ENCODE data around the gene POC1B. TPM values are rescaled to one million over a fixed set of nuclear protein-coding genes. Genes with fewer than 3 reads are reported as not detected.

The POC1B gene
- polyA plus RNA-seq, 4 donors, result 17.8 to 24.4 (median 22.5) TPM

DNA sequence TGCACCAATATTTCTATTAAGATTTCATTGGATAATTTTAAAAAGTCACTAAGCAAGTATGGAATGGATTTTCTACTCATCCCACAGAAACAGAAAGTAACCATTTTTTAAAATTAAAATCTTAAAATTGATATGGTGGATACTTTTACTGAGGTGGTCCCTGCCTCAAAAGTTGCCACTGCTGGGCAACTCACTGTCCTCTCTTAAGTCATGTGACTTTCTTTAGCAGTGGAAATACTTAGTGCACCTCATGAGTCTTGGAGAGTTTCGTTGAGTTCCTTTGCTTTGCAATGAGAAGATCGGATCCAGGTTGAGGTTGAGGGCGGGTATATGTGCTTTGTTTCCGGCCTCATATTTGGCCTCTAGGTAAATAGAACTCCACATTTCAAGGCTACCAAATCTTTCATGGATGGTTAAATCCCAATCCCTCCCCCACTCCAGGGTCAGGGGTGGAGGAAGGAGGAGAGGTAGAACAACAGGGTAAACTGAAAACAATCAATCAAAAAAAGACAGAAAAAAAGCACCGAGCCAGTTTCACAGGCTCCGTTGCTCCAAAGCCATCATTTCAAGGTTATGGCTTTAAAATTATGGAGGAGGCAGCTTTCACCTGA is 134.0 kb downstream of the POC1B start:
- DNase-seq (ENCODE audit: low read depth in 4 of 4, low spot score in 2 of 4), result no peak

DNA sequence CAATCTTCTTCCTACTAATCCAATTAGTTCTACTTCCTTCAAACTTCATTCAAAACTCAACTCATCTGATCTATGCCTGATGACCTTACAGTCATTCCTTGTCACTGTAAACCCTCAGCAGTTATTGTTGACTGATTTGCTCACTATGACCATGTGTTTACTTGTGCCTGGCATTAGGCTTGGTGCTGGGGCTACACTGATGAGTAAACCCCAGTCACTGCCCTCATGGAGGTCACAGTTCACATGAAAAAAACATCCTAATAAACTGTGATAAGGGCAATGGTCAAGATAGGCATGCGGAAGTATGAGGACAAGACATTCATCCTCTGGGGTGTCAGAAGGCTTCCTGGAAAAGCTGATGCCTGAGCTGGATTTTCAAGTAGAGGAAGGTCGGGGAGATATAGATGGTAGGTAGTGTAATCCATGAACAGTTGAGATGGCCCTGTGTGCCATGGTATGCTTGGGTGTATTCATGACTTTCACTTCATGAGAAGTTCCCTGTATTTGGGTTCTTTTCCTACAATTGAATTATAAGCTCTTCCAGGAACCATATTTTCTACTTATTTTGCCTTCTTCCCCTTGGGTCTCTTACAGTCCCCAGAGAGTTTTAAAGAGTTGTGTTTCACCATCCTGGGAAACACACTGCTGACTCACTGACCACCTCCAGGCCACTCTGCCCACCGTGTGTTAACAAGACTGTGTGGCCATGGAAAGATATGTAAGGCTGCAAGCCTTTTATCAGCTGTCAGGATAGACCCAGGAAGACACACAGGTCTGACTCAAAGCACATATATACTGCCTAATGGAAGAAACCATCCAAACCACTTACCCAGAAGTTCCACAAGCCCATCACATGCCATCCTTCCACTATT is 134.8 kb downstream of the POC1B start:
- DNase-seq (ENCODE audit: low read depth in 4 of 4, low spot score in 2 of 4), result no peak

DNA sequence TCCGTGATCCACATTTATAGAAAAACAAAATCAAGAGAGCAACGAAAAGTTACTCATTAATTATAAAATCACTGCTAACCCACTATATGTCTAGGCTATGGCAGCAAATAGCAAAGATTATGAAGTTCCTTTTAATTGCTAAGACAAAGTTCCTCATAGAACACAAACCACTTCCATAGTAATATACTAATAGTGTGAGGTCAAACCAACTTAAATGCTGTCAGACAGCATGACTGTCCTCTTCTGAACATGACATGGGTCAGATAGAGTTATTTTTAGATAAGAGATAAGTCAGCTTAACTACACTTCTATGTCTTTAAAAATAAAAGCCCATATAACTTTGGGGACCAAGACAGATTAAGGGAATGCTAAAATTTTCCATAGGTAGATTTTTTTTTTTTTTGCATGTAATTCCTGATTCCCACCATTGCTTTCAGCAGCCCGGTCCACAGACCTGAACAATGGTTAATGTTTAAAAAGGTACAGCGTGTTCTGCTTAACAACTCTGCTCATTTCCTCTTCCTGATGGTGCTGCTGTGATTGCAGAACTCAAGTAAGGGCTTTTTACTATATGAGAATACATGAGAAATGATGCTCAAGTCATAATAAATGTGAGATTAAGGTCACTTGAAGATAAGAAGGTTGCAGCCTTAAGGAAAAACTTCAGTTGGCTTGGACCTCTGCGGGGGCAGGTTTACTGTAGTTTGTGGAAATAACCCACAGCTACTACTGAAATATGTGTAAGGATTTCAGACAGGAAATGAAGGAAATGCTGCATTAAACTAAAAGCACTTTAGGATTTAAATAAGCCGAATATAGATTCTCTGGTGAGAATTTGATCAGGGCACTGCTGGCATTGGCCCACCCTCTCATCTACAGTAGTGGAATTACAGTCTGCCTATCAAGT is 135.8 kb downstream of the POC1B start:
- no peak for DNase-seq (ENCODE audit: low read depth in 4 of 4, low spot score in 2 of 4)

DNA sequence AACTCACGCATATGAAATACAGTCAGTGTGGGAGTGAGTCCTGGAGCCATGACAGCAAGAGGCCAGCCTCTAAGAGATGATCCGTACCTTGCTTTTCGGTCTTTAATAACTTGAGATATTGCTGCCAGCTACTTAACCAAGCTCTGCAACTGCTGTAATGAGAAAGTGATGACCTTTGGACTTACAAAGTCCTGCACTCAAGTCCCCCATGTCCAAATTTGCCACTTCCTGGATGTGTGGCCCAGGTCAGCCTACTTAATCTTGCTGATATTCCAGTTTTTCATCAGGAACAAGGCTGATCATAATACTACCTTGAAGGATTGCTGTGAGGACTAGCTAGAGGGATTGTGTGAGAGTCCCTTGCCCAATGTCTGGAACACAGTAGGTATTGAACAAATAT is 139.7 kb downstream of the POC1B start:
- no peak for DNase-seq (ENCODE audit: low read depth in 4 of 4, low spot score in 2 of 4)

DNA sequence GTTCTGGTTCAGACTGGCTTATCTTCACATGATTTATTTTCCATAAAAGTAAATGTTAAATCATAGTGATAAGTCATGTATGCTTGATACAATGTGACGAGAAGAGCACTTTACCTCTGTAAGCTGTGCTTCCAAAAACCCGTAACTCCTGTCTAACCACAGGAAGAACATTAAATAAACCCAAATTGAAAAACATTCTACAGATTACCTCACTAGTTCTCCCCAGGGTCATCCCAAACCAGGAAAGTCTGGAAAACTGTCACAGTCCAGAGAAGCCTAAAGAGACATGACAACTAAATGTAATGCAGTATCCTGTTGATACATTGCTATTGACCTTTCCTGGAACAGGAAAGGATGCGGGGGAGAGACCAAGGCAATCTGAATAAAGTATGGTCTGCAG is 141.0 kb downstream of the POC1B start:
- no peak for DNase-seq (ENCODE audit: low read depth in 4 of 4, low spot score in 2 of 4)

DNA sequence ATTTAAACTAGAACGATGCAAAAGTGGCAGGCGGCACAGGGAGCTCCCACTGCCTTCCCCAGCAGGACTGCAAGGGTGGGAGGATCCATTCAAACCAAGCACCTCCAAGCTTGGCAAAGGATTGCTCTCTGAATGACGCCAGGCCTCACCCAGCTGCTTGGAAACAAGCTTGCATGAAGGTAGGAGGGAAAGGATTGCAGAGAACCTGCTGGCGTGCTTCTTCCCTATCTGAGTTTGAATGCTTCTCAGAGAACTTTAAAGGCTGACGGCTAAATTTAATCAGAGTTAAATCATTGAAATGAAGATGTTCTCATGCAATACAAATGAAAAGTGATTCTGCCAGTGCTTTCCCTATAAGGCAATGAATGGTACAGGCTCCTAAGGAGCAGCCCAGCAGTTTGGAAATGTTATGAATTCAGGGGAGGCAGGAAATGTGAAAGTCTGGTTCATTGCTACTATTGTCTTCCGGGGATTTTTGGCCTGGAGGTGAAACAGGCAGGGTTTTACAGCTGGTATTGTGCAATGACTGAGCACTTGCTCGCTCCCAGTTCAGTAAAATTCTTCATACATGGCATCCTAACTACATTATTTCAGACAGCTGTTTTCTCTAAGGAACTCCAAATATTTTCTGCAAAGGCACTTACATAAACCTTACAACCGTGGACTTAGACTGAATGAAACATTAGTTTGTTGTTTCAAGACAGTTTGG is 141.6 kb downstream of the POC1B start:
- DNase-seq (ENCODE audit: low read depth in 4 of 4, low spot score in 2 of 4), result no peak

DNA sequence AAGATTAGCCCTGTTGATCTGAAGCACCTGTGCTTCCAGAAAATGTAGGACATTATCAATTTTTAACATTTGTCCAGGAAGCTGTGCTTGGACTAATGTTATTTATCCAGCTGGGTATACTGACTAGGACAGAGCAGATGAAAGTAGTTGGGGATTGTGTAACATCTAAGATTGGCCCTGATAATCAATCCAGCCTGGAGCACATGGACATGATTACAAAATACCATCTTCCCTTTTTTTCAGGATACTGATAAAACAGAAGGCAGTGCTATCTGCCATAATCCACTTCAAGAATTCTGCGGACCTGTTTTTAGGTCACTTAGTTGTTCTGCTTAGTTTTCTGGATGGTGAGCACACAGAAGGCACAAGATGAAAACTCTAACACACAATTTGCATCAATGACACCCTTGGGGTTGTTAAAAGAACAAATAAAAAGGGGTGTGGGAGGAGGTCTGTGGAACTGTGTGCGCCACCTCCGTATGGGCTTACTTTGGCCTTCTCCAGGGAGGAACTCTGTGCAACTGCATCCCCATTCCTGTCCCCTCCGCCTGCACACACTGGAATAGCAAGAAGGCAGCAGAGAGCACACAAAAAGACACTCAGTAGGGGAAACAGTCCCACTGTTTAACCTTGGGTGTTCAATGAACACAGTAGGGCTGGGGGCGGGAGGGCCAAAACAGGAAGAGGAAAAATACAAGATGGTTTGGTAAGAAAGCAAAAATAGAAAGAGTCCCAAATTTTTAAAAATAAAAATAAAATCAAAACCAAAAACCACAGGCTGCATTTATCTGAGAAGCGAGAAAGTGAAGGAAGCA is 142.4 kb downstream of the POC1B start:
- DNase-seq (ENCODE audit: low read depth in 4 of 4, low spot score in 2 of 4), result no peak

DNA sequence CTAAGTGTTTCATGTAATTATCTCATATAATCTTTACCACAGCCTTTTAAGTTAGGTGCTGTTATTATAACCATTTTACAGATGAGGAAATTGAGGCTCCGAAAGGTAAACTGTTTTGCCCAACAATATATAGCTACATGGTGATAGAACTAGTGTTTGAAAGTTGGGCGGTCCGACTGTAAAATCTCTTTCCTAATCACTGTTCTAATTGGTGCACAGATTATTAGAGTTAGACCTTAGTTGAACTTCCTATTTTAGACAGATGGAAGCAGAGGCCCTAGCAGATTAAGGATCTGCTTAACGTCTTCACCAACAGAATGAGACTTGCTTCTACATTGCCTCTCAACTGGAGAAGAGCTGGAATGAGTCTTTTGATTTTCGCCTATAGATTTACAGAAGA is 143.5 kb downstream of the POC1B start:
- no peak for DNase-seq (ENCODE audit: low read depth in 4 of 4, low spot score in 2 of 4)

DNA sequence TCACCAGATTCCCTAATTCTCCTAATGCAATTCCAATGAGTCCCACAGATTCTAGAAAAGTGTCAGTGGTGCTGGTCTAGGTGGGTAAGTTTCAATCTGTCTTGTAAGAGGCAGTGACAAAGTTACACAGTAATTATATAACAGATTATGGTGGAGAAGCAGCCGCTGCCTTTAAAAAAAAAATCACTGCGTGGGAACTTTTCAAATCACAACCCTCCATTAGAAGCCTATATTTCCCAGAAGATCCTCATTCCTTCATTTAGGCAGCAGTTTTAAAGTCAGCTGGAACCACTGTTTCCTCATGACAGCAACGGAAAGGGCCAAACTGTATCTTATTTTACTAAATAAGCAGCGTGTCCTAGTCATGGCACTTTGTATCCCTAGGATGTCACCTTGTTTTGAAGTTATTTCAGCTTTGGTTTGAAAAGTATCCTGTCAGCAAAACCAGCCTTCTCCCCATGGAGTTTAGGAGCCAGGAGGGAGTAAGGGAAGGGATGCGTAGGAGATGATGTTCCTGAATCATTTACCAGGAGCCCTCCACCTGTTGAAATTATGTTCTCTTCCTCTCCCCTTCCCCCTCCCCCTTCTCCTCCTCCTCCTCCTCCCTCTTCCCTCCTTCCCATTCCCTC is 145.9 kb downstream of the POC1B start:
- no peak for DNase-seq (ENCODE audit: low read depth in 4 of 4, low spot score in 2 of 4)

DNA sequence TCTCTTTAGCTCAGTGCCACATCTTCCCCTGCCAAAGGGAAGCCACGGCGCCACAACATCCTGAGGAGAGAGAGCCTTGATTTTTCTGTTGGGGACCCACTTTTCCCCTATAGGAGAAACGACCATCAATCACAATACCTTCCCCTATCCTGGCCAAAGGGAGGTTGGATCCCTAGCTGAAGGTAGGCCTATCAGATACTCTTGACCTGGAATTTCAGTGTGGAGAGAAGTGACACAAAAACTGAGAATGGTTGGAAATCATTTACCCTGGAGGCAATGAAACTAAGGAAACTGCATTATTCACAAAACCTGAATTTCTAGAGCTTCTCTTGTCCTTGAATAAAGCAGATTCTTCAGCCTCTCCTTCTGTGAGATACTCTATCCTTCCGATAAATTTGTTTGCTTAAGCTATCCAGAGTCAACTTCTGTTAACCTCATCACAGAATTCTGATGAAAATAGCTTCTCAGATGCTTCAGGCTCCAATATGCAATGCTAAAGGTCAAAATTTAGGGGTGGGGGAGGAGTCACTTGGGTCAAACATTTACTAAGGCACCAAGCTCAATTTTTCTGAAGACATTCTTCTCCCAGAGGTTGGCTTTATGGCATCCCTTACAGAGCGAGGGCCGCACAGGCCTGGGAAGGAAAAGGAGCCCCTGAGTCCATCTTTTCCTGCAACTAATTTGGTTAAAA is 146.6 kb downstream of the POC1B start:
- no peak for DNase-seq (ENCODE audit: low read depth in 4 of 4, low spot score in 2 of 4)

DNA sequence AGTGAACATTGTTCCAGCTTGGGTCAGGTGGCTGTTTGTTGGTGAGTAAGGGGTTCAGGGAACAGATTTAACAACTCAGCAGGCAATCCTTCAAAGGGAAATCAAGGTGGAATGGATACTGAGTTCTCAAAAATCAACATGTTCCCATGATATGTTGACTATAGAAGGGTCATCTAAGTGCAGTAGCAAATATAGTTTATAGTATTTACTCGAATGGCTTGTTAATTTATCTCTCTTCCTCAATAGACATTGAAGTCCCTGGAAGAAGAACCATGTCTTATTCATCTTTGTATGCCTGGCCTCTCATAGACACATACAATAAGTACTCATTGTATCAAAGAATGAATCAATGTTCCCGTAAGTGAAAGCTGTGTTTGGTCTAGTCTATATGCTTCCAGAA is 149.0 kb downstream of the POC1B start:
- no peak for DNase-seq (ENCODE audit: low read depth in 4 of 4, low spot score in 2 of 4)

DNA sequence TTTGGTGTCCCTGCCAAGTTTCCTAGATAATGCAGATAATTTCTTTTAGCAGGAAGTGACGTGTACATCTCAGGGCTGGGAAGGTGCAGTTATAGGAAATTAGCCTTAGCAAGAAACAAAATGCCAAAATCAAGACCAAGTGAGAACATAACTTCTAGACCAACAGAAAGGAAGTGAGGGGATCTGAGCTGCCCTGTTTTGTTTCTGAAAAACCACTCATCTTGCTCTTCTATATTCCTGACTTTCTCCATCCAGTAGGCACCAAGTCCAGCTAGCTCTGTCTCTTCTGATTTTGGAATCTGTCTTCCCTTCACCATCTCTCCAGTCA is 149.7 kb downstream of the POC1B start:
- DNase-seq (ENCODE audit: low read depth in 4 of 4, low spot score in 2 of 4), result no peak

DNA sequence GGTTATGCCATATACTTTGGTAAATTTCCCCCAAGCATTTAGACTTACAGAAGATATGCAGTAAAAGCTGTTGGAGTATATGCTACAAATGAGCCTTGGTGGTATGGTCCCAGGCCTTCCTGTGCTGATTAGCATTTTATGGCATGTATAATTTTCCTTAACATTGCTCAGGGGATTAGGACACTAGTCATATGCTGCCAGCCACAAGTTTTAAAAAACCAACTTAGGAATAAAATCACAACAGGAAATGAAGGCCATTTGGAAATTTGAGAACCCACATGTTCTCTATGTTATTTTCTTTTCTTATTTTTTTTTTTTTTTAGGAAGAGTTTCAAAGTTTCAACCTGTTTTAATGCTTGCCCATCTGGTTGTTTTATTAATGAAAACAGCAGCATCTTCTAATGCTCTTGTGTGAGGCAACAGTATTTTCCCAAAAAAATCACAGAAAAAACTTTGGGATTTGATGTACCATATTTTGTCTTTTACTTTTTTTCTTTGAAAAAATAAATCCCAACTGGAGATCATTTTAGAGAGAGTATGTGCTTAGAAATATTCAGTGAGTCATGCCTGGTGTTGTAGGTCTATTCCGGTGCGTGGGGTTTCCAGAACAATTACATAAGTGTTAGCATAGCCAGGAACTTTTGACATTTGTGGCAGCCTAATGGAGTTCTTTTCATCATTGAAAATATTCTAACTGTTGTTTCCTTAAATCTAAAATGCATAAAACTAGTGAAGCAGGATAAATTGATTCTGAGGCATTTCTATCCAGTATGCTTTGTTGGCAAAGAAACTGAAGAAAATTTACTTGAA is 151.9 kb downstream of the POC1B start:
- no peak for DNase-seq (ENCODE audit: low read depth in 4 of 4, low spot score in 2 of 4)

DNA sequence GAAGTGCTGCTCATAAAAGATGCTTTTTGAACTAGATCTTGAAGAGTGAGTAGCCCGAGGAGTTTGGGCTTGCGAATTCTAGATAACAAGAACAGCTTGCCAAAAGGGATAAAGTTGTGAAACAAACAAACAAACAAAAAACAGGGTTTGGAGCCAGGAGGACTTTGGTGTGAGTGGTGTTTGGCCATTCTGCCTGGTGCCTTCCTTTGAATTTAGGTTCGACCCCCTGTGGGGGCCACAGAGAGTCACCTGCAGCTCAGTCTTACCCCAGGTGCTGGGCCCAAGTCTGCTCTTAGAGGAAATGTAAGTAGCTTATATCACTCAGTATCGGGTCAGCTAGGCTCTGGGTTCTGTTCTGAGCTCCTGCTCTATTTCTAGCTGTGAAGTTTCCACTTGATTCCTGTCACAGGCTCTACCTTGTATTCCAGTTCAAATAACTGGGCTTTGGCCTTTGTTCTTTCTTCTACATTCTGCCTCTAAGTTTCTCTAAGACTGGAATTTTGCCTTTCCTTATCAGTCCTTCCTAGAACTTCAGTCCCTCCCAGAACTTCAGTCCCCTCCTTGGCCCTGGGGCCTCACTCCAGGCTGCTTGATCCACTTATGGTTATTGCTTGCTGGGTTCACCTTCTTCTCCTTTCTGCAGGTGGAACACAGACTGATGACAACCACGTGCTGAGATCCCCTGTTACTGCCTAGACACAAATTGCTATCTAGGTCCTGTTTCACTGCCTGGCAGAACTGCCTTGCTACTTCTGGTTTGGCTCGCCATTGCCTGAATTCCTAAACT is 153.1 kb downstream of the POC1B start:
- DNase-seq (ENCODE audit: low read depth in 4 of 4, low spot score in 2 of 4), result no peak

DNA sequence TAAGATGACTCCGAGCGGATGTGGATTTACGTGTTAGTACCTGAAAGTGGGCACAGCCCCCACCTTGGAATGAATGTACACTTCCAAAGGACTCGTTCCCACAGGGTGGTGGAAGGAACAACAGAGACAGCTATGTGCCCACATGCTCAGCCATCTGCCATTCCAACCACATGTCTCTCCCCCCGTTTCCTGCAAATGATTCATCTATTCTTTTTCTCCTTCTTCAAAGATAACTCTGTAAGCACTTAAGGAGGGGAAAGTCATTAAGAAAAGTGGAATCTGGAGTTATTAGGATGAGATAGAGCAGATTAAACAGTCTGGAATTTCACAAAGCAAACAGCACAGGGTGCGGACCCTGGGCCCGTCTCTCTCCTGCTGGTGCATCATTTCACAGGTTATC is 155.0 kb downstream of the POC1B start:
- DNase-seq (ENCODE audit: low read depth in 4 of 4, low spot score in 2 of 4), result no peak

DNA sequence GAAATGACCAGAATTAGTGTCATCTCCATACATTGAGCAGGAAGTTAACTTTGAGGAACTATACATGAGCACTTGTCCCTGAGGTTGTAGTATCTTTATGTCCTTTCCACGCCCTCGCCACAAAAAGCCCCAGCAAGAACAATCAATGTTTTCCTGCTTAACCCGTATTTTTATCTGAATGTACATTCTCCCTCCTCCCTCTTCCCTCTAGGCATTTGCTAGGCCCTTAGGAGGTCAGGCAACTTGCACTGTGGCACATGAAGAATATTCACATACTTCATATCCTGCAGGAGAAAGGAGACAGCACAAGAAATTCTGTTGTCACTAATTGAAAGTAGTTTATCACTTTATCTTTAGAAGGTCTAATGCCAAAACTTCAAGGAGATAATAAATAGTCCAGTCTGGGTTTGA is 155.4 kb downstream of the POC1B start:
- DNase-seq (ENCODE audit: low read depth in 4 of 4, low spot score in 2 of 4), result no peak
